HPDE6-E6E7 (cell line): ENCODE results near the gene TBX1.

ENCODE experiments used
- DNase-seq: peaks from one replicate; pipeline ENCODE4 v3.0.0; 2011; ENCODE audit warnings: missing footprints; ENCODE audit errors: extremely low spot score

The TBX1 gene

DNA sequence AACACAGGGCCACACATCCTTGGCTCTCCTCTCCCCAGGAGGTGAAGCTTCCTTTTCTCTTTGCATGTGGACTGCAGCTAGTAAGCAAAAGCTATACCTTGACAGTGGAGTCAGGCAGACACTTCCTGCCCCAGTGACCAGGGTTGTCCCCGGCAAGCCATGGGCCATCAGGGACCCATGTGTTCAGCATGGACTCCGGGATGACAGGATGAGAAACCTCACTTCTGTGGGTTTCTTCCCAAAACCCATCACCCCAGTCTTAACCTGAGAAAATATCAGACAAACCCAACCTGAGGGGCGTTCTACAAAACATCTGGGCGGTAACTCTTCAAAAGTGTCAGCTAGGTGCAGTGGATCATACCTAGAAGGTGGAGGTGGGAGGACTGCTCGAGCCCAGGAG lies 53.9 kb downstream of the TBX1 start:
- no peak for DNase-seq

DNA sequence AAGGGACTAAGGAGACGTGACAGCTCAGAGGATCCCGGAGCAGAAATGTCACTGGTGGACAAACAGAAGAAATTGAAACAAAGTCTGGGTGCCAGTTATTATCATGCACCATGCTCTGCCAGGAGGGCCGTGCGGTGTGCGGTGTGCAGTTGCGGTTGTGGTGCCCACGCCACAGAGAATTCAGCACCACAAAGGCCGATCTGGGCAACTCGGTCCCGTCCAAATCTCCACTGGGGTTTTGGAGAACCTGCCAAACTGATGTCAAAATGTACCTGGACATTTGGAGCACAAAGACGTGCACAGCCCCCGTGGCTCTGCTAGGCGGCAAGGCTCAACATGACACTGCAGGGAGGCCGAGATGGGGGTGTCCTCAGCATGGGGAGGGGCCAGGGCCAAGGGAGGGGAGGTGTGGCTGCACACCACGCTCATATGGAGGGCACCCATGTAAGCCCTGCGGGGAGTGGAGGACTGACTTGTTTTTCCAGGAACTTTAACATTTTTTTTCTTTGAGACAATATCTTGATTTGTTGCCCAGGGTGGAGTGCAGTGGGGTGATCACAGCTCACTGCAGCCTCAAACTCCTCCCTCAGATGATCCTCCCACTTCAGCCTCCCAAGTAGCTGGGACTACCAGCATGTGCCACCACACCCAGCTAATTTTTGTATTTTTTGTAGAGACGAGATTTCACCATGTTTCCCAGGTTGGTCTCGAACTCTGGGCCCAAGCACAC lies 54.7 kb downstream of the TBX1 start:
- DNase-seq, result no peak

DNA sequence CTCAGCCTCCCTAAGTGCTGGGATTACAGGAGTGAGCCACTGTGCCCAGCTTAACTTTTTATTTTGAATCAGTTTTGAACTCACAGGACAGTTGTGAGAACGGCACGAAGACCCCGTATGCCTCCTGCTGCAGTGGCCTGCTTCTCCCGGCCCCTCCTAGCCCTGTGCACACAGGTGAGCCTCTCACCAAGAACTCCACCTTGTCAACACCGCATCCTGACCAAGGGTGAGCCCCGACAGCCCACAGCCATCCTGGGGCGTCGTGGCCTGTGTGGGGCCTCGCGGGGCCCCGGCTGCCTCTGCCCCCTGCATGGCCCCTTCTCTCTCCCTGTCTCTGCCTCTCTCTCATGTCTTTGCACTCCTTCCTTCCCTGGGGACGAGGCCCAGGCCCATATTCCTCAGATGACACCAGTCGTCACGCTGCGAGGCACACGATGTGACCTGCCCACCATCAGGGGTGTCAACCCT lies 55.3 kb downstream of the TBX1 start:
- DNase-seq, result no peak

DNA sequence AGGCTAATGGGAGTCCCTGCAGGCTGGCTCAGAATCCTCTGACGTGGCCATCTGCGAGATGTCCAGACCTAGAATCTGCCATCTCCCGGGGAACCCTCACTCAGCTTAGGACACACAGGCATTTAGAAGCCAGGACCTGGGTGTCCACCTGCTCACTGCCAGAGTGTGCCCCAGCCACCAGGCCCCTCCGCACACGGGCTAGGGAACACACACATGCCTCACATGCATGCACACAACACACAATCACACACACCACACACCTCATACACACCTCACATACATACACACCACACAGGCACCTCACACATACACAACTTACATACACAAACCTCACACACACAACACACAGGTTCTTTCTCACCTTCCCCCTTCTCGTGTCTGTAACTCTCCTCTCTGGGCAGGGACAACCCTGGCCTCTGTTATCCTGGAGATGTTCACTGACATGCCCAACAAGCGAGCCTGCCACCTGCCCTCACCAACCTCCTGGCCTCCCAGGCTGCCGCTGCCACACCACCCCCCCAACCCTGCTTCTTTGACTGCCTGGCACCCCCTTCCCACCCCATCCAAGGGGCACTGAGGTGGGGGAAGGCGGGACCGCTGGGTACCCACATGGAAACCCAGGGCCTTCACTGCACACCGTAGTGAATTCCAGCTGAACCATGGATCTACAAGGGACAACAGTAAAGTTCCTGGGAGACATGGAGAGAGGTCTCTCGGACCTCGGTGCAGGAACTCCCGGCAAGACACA lies 56.0 kb downstream of the TBX1 start:
- DNase-seq, result no peak
